Trophoblast cell (in vitro differentiated cells and primary cell): ENCODE measurements around the gene IL20RB.
A peak's percentile ranks its signal among the peaks of the same experiment; 100 is the strongest.

ENCODE experiments used
- DNase-seq, 2 donors: peaks; one replicate each; pipeline ENCODE4 v3.0.0-alpha.2; 2016
- H2AFZ ChIP-seq: 2 replicates; pipeline ENCODE4 v1.6.1; 2013; ENCODE audit warnings: low read length, moderate library complexity, mild to moderate bottlenecking; ENCODE audit not compliant: insufficient read depth, poor library complexity
- H2AK5ac ChIP-seq: 2 replicates; pipeline ENCODE4 v1.6.1; 2013; ENCODE audit warnings: mild to moderate bottlenecking, low read length
- H2BK120ac ChIP-seq: 2 replicates; pipeline ENCODE4 v1.6.1; 2013; ENCODE audit warnings: low read length, mild to moderate bottlenecking, moderate library complexity; ENCODE audit not compliant: insufficient read depth, poor library complexity
- H2BK12ac ChIP-seq: 2 replicates; pipeline ENCODE4 v1.6.1; 2013; ENCODE audit warnings: mild to moderate bottlenecking, low read length, moderate library complexity
- H2BK5ac ChIP-seq: 2 replicates; pipeline ENCODE4 v1.6.1; 2013; ENCODE audit warnings: low read length, low read depth, moderate library complexity, mild to moderate bottlenecking; ENCODE audit not compliant: poor library complexity
- H3K14ac ChIP-seq: 2 replicates; pipeline ENCODE4 v1.6.1; 2013; ENCODE audit warnings: mild to moderate bottlenecking, low read length
- H3K18ac ChIP-seq: 2 replicates; pipeline ENCODE4 v1.6.1; 2013; ENCODE audit warnings: mild to moderate bottlenecking, low read length
- H3K23ac ChIP-seq: 2 replicates; pipeline ENCODE4 v1.6.1; 2013; ENCODE audit warnings: low read length
- H3K27ac ChIP-seq: 2 replicates; pipeline ENCODE4 v1.5.1; 2013; ENCODE audit warnings: low read depth, mild to moderate bottlenecking, inconsistent platforms, low read length, moderate library complexity
- H3K27me3 ChIP-seq: 2 replicates; pipeline ENCODE4 v1.6.1; 2013; ENCODE audit warnings: inconsistent platforms, mild to moderate bottlenecking, low read length, moderate library complexity; ENCODE audit not compliant: insufficient read depth
- H3K36me3 ChIP-seq, 2 experiments: 1 replicate in 1 of 2; 2 replicates in 1 of 2; pipeline ENCODE4 v1.6.1; 2013; ENCODE audit warnings: low read length in 2 of 2, mild to moderate bottlenecking in 2 of 2, moderate library complexity in 1 of 2; ENCODE audit not compliant: insufficient read depth in 2 of 2, control insufficient read depth in 1 of 2
- H3K4ac ChIP-seq: 2 replicates; pipeline ENCODE4 v1.6.1; 2013; ENCODE audit warnings: low read depth, mild to moderate bottlenecking, low read length, moderate library complexity
- H3K4me1 ChIP-seq, 2 experiments: 1 replicate in 1 of 2; 2 replicates in 1 of 2; pipeline ENCODE4 v1.6.1; 2013; ENCODE audit warnings: low read length in 2 of 2, mild to moderate bottlenecking in 2 of 2, moderate library complexity in 1 of 2; ENCODE audit not compliant: insufficient read depth in 2 of 2, control insufficient read depth in 1 of 2
- H3K4me2 ChIP-seq: 2 replicates; pipeline ENCODE4 v1.6.1; 2013; ENCODE audit warnings: inconsistent platforms, mild to moderate bottlenecking, low read length, moderate library complexity
- H3K4me3 ChIP-seq: 2 replicates; pipeline ENCODE4 v1.5.1; 2013; ENCODE audit warnings: mild to moderate bottlenecking, low read depth, low read length, inconsistent platforms
- H3K79me1 ChIP-seq: one replicate; pipeline ENCODE4 v1.6.1; 2013; ENCODE audit warnings: low read length
- H3K79me2 ChIP-seq: 2 replicates; pipeline ENCODE4 v1.6.1; 2013; ENCODE audit warnings: low read length, mild to moderate bottlenecking; ENCODE audit not compliant: control insufficient read depth, insufficient read depth, poor library complexity
- H3K9ac ChIP-seq: 2 replicates; pipeline ENCODE4 v1.6.1; 2013; ENCODE audit warnings: mild to moderate bottlenecking, low read length
- H3K9me3 ChIP-seq: 2 replicates; pipeline ENCODE4 v1.6.1; 2013; ENCODE audit warnings: low read depth, mild to moderate bottlenecking, control low read depth, inconsistent platforms, low read length; ENCODE audit not compliant: insufficient read depth
- H4K12ac ChIP-seq: 2 replicates; pipeline ENCODE4 v1.6.1; 2013; ENCODE audit warnings: low read depth, mild to moderate bottlenecking, low read length, moderate library complexity
- H4K8ac ChIP-seq: 2 replicates; pipeline ENCODE4 v1.6.1; 2013; ENCODE audit warnings: low read depth, mild to moderate bottlenecking, low read length, moderate library complexity
- H4K91ac ChIP-seq: one replicate; pipeline ENCODE4 v1.6.1; 2013; ENCODE audit warnings: low read depth, mild to moderate bottlenecking, low read length, moderate library complexity
- WGBS: extraction: QIAGEN DNeasy Blood & Tissue Kit; methylation state at CpG from one replicate; pipeline ENCODE4 v1.1.7; 2013; ENCODE audit warnings: missing lambda C conversion rate; ENCODE audit not compliant: insufficient read length, insufficient coverage; ENCODE audit errors: extremely low coverage; 5-methylcytosine and 5-hydroxymethylcytosine counted together

The IL20RB gene

DNA sequence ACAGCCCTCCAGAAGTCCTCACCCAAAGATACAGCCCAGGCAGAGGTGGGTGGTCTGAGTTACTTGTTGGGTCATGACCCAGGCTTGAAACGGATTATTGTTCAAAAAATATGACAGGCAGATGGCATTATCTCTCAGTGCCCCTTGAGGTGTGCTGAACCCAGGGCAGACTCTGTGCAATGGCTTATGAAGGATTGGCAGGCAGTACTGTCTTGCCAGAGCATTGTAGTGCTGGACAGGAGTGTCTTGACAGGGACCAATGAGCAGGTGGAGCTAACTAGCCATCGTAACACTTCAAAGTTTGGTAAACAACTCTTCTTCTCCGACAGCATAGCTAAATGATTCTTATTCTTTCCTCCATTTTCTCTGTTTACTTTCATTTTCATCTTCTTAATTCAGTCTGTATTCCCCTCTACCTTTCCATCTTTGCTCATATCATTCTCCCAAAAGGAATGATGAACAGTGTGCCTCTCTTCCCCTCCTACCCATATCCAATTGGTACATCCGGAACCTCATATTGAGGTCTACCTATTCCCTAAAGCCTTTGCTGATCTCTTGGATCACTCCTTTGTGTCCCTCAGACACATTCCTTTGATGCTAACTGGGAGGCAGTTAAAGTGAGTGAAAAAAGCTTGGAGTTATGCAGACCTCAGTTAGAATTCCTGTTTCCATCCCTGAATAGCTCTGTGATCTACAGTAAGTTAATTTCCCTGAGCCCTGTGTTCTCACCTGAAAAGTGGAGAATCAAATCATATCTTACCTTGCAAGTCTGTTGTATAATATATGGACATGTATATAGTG lies 2.6 kb upstream of the IL20RB start:
- Histone ChIP-seq H2BK12ac (no peak overlapping the region), H4K8ac (no peak overlapping the region), H3K27ac (peak overlapping the region; percentile 16), H3K36me3 (no peaks in the 10 kb centered on the region), H3K27me3 (no peaks in the 10 kb centered on the region), H3K23ac (no peak overlapping the region), H3K4me2 (no peak overlapping the region), H3K18ac (no peak overlapping the region), H4K12ac (no peak overlapping the region), H2AFZ (no peak overlapping the region), H2AK5ac (no peak overlapping the region), H3K4me3 (no peak overlapping the region), H3K9ac (no peak overlapping the region), H3K79me1 (no peaks in the 10 kb centered on the region), H3K9me3 (no peaks in the 10 kb centered on the region), H3K79me2 (no peaks in the 10 kb centered on the region), H4K91ac (peak overlapping the region; percentile 2), H3K4ac (no peak overlapping the region), H2BK120ac (no peak overlapping the region), H3K14ac (peak overlapping the region; percentile 60), H3K4me1 (peaks cover 7 to 14% of the 10 kb centered on the region in 2 experiments), H2BK5ac (no peak overlapping the region)
- peak in 1 of 2 donors; percentile 3 for DNase-seq
- WGBS, result no CpG with 5 or more reads among the region's 4 CpGs

- Histone ChIP-seq H4K8ac (no peak overlapping the region), H3K14ac (no peak overlapping the region), H4K91ac (no peak overlapping the region), H3K4ac (no peak overlapping the region), H2BK12ac (no peak overlapping the region), H2BK5ac (no peak overlapping the region), H3K79me1 (no peaks in the 10 kb centered on the region), H3K27ac (peak overlapping the region; percentile 16), H3K36me3 (no peaks in the 10 kb centered on the region), H3K9ac (no peak overlapping the region), H3K4me2 (no peak overlapping the region), H3K79me2 (no peaks in the 10 kb centered on the region), H3K4me1 (peaks cover 7 to 14% of the 10 kb centered on the region in 2 experiments), H3K9me3 (no peaks in the 10 kb centered on the region), H2AFZ (no peak overlapping the region), H3K4me3 (no peak overlapping the region), H3K18ac (no peak overlapping the region), H3K27me3 (no peaks in the 10 kb centered on the region), H2BK120ac (no peak overlapping the region), H2AK5ac (no peak overlapping the region), H3K23ac (no peak overlapping the region), H4K12ac (no peak overlapping the region)
- WGBS, result no CpG with 5 or more reads among the region's 2 CpGs
- peak; percentile 54 to 73 for DNase-seq
Measured at GRCh38 chr3:136955813-136956212, 2.0 kb upstream of the IL20RB start.

- H3K79me2 ChIP-seq, result no peaks in the 10 kb centered on the region
- H3K4me1 ChIP-seq, result peaks cover 7 to 17% of the 10 kb centered on the region in 2 experiments
Measured at GRCh38 chr3:136956971-136957370, 812 bp upstream of the IL20RB start.

DNA sequence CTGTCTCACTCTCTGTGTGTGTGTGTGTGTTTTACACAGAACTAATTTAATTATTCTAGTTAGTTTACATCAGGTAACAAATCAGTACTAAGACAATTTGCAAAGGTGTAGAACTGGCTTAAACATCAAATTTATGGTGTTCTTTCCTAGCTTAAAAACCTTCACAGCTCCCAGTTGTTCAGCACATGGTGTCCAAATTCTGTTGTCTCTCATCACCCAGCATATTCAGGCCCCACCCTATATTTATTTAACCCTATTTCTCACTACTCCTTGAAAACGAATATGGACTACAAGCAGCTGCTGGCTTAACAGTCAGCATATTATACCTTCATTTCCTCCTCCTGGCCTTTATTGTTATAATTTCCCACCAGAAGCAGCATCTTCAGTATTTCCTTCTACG lies 1.2 kb downstream of the IL20RB start:
- H3K4me1 ChIP-seq, result peaks cover 7 to 17% of the 10 kb centered on the region in 2 experiments
- no peak overlapping the region for H4K8ac ChIP-seq
- no peak overlapping the region for H3K27ac ChIP-seq
- H2AFZ ChIP-seq, result no peak overlapping the region
- no peak overlapping the region for H3K14ac ChIP-seq
- no peaks in the 10 kb centered on the region for H3K27me3 ChIP-seq
- no peak overlapping the region for H2BK12ac ChIP-seq
- H4K91ac ChIP-seq, result no peak overlapping the region
- H3K23ac ChIP-seq, result no peak overlapping the region
- H3K4me2 ChIP-seq, result no peak overlapping the region
- WGBS, result no CpG with 5 or more reads among the region's 2 CpGs
- no peaks in the 10 kb centered on the region for H3K79me2 ChIP-seq
- no peak overlapping the region for H3K4me3 ChIP-seq
- H3K36me3 ChIP-seq, result no peaks in the 10 kb centered on the region
- no peak overlapping the region for H3K18ac ChIP-seq
- no peaks in the 10 kb centered on the region for H3K9me3 ChIP-seq
- no peaks in the 10 kb centered on the region for H3K79me1 ChIP-seq
- H3K9ac ChIP-seq, result no peak overlapping the region
- no peak overlapping the region for H4K12ac ChIP-seq
- H2BK5ac ChIP-seq, result no peak overlapping the region
- H2BK120ac ChIP-seq, result no peak overlapping the region
- H2AK5ac ChIP-seq, result no peak overlapping the region
- no peak overlapping the region for H3K4ac ChIP-seq
- DNase-seq, result no peak

More at GRCh38 chr3:136956971-136957370, 812 bp upstream of the IL20RB start:
- Histone ChIP-seq H3K27ac (no peak overlapping the region), H3K9ac (no peak overlapping the region), H3K4me2 (no peak overlapping the region), H3K79me1 (no peaks in the 10 kb centered on the region), H3K9me3 (no peaks in the 10 kb centered on the region), H2BK120ac (no peak overlapping the region), H3K4ac (no peak overlapping the region), H4K91ac (no peak overlapping the region), H2BK5ac (no peak overlapping the region), H3K23ac (no peak overlapping the region), H3K18ac (no peak overlapping the region), H3K4me3 (no peak overlapping the region), H2BK12ac (no peak overlapping the region), H2AK5ac (no peak overlapping the region), H4K12ac (no peak overlapping the region), H3K36me3 (no peaks in the 10 kb centered on the region), H3K27me3 (no peaks in the 10 kb centered on the region), H4K8ac (no peak overlapping the region), H2AFZ (no peak overlapping the region), H3K14ac (no peak overlapping the region)
- WGBS, result no CpG with 5 or more reads among the region's 2 CpGs
- no peak for DNase-seq
